Stimulated activated CD8-positive, alpha-beta memory T cell treated with anti-CD3 and anti-CD28 coated beads, Interleukin-4, amount 100 ng/mL, for 4 hours (primary cell): Measurements from ENCODE around the gene UGDH.
"Not testable (repeated sequence)": the region's sequence is repeated elsewhere in the genome, so short reads cannot be mapped to it uniquely, and the experiment has no call there.

Experiments used
- DNase-seq, 2 donors: peaks; one replicate each; pipeline ENCODE4 v3.0.0-alpha.2; 2020; ENCODE audit warnings: low read depth in 2 of 2, low spot score in 1 of 2

Gene UGDH

DNA sequence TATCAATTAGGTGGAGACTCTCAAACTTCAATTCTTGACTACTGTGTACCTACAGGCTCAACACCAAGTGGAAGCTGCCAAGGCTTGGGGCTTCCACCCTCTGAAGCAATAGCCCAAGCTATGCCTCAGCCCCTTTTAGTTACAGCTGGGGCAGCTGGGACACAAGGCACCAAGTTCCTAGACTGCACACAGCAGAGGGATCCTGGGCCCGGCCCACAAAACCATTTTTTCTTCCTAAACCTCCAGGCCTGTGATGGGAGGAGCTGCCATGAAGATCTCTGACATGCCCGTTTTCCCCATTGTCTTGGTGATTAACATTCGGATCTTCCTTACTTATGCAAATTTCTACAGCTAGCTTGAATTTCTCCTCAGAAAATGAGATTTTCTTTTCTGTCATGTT is 3.4 kb upstream of the UGDH start:
- DNase-seq: no peak

DNA sequence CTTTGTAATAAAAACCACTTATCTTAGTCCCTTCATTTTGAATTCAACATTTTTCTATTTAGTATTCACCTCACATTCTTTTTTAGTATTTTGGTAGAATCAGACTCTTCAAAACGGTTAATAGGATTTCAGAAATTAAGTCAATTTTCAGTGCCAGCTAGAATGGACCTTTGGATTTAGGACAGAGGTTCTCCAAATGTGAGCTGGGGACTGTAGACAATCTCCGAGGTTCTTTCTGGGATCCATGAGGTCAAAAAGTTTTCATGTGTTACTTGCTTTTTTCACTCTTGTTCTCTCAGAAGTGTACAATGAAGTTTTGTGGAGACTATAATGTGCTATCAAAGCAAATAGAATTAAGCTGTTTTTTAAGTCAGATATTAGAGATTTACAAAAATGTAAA is 2.3 kb upstream of the UGDH start:
- no peak for DNase-seq

DNA sequence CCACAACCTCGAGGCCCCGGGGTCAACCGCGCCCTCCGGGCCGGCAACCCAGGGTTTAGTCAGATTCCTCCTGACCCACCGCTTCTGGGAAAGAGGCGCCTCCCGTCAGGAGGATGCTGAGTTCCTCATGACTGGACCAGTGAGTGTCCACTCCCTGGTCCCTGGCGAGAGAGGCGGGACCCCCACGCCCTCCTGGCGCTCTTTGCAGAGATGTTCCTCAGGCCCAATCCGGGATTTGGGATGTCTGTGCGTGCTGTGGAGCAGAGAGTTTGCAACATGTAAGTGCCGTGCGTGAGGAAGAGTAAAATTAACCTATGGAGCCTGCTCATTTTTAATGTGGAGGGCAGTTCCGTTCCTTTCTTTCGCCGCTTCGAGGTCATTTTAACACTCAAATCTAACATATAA is 824 bp upstream of the UGDH start:
- no peak for DNase-seq

DNA sequence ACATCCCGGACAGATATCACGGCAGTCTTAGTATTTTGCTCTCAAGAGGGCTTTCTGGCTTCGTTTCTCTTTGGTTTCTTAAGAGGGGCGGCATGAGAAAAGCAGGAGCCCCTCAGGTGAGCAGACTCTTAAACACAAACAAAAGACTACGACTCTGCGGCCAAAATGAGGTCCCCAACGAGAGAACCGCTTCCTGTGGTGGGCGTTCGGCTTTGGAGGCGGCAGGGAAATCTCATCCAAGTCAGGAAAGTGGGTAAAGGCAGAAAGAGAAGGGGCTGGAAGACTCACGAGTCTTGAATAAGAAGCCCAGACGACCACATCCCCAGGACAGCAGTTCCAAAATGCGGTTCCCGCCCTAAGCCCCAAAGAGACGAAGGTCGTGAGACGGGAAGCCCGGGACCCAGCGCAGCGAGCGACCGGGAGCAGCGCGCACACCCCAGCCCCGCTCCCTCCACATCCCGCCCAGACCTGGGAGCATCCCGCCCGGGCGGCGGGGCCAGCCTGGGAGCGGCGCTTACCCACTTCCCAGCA is 409 bp downstream of the UGDH start:
- peak; percentile 1 to 12 for DNase-seq

DNA sequence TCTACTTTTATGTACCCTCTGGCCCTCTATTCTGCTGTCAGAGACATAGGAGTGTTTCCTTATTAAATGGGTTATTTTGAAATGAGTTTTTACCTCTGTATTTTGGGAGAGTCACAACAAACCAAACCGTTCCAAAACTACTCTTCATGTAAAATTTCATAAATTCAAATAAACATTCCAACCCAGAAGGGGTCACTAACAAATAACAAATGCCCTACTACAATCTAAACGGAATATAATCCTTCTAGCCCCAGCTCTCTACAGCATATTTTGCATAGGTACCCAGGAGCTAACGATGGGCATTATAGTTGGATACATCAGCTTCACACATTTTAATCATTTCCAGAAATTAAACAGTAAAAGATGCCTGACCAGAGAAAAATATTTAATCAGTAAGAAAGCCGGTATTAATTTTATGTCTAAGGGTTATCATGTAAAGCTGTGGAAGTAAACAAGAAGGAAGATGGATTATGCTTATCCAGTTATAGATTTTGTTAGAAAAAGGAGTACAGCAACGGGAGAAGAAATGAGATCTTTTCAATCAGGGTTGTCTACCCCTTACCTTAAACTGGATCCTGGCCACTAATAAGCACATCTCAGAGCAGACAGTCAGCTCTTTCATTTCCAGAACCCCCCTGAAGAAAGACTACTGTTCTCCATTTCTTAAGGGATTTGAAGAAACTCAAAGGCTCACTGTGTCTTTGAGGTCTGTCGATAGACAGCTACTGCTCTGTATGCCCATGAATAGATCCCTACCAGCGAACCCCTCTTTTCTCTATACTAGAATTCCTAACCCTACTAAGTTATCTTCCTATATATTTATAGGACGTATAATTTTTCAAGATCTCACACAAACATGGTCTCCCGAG is 1.2 kb downstream of the UGDH start:
- DNase-seq: no peak

DNA sequence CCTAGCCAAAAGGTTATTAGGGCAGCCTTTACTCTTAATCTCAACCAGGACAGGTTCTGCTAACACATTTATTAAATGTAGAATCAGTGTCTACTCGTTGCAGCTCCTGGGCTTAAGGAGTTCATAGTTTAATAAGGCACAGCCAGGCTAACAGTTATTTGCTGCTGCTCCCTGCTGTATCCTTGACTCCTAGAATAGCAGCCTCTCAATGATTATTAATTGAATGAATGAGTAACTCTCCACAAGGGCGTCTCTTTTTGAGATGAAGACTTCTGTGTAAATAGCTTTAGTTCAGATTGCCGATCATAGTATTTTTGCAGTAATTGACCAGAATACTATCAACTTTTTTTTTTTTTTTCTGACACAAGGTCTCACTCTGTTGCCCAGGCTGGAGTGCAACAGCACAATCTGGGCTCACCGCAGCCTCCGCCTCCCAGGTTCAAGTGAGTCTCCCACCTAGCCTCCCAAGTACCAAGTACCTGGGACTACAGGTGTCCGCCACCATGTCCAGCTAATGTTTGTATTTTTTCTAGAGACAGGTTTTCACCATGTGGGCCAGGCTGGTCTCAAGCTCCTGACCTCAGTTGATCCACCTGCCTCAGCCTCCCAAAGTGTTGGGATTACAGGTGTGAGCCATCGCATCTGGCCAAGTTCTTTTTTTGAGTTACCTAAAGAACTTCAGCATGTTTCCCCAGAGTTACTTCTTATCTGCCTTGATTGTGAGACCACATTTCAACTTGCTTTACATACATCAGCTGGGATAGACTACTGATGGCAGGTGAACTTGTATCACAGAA is 2.9 kb downstream of the UGDH start:
- DNase-seq: no peak

DNA sequence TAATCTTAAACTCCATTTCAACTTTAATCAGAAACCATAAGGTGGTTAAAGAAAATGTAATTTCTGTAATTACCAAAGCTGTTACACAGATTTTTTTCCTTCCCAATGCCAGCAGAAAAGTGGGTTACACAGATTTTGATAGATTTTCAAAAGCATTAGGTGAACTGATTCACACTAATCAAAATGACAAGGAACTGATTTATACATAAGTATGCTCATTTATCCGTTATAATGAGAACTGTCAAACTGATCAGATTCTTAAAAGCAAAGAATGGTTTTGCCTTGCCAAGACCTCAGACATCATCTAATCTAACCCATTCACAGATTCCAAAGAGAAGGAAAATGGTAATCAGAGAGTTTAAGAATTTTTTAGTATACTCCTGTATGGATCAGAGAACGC is 5.2 kb downstream of the UGDH start:
- DNase-seq: no peak

DNA sequence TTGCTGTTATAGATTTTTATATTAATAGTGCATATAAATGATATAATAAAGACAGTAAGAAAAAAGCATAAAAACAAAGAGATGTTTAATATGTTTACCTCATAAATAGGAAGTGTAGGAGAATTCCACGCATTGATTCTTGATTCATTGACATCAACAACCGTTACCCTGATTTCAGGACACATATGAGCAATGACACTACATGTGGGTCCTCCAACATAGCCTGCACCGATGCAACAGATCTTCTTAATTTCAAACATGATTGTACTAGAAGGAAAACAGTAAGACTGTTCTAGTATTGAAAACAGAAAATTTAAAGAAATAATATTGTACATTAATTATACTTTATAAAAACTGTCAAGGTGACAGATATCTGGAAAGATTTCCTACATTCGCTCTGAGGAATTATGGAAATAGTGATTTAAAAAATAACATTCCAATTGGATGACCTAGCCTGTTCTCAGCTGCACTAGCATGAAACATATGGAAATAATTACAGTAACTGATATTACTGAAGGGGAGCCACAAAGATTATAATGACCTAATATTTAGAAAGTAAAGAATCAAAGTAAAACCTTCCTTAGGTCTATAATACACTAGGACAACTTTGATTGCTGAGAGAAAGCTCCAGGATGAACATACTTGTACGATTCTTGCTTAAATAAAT is 5.9 kb downstream of the UGDH start:
- no peak for DNase-seq

DNA sequence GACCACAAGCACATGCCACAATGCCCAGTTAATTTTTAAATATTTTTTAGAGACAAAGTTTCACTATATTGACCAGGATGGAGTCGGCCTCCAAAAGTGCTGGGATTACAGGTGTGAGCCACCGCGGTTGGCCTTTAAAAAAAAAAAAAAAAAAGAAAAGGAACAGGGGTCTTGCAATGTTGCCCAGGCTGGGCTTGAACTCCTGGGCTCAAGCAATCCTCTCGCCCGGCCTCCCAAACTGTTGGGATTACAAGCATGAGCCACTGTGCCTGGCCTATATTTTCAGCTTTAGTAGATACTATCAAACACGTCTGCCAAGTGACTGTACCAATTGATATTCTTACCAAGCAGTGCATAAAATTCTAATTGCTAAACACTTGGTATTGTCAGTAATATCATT is 8.8 kb downstream of the UGDH start:
- no peak for DNase-seq

DNA sequence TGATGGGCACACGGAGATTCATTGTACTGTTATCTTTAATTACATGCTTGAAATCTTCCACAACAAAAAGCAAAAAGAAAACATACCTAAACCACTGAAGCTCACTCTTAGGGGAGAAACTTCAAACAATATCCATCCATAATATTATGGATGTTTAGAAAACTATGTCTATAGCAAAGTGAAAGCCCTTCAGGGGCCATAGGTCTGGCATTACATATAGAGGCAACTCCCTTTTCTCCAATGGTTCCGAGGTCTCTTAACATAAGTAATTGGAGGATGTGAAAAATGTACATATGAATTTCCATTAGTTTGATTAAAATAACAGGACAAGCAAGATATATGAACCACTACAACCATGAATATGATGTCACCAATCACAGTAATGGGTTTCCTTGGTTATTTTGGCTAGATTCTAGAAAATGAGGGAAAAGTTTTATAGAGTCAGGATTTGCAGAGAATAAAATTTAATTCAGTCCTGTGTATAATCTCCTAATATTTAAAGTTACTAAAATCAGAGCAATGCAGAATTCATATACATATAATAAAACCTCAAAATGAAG is 10.8 kb downstream of the UGDH start:
- DNase-seq: no peak

DNA sequence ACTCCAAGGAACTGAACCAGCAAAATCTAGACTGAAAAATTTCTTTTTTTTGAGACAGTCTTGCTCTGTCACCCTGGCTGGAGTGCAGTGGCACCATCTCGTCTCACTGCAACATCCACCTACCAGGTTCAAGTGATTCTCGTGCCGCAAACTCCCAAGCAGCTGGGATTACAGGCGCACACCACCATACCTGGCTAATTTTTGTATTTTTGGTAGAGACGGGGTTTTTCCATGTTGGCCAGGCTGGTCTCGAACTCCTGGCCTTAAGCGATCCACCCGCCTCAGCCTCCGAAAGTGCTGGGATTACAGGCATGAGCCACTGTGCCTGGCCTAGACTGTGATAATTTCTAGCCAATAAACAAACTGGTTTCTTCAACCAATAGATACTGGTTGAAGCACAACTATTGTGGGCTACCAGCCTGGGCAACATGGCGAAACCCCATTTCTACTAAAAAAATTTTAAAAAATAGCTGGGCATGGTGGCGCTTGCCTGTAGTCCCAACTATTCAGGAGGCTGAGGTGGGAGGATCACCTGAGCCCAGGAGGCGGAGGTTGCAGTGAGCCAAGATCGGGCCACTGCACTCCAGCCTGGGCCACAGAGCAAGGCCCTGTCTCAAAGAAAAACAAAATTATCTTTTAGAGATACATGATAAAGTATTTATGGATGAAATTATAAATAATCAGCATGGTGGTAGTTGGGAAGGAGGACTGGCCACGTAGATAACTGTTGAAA is 11.4 kb downstream of the UGDH start:
- not testable (repeated sequence) for DNase-seq

DNA sequence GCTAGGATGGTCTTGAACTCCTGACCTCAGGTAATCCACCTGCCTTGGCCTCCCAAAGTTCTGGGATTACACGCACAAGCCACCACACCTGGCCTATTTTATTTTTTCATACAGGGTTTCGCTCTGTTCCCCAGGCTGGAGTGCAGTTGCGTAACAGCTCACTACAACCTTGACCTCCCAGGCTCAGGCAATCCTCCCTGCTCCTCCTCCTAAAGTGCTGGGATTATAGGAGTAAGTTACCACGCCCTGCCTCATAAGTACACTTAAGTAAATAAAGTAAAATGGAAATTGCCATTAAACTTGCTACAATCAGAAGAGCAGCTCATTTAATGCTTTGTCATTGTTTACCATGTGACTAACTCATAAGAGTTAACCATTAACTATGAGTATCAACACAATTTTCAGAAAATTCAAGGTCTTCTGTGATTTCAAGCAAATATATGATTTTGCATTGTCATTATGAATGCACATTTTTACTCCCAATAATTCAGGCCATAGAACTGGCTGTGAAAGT is 12.3 kb downstream of the UGDH start:
- DNase-seq: no peak

DNA sequence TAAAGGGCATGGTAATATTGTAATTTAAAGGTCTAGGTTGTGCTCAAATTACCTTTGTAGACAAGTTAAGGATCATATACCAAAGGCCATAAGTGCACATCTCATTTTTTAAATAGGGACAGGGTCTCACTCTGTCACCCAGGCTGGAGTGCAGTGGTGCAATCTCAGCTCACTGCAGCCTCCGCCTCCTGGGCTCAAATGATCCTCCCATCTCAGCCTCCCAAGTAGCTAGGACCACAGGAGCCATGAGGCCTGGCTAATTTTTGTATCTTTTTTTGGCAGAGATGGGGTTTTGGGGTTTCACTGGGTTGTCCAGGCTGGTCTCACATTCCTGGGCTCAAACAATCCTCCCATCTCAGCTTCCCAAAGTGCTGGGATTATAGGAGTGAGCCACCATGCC is 13.0 kb downstream of the UGDH start:
- not testable (repeated sequence) for DNase-seq

DNA sequence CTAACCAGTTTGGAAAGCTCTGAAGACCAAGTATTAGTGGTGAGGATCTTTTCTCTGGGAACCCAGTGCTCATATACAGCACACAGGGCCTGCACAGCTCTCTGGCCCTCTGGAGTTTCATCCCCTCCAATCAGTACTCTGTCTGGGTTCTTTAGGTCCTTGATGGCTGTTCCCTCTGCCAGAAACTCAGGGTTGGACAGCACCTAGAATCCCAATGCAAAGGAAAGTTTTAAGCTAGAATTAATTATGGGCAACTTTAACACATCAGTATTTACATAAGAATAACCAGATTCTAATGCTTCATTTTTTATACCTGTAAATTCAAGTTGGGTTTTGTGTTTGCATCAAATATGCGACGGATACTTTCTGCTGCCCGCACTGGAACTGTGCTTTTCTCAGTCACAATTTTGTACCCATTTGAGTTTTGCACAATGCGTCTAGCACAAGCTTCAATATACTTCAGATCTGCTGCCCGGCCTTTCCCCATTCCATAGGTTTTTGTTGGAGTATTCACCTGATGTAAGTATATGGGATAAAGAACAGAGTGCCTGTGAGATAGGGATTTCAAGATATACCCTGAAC is 16.8 kb downstream of the UGDH start:
- no peak for DNase-seq

DNA sequence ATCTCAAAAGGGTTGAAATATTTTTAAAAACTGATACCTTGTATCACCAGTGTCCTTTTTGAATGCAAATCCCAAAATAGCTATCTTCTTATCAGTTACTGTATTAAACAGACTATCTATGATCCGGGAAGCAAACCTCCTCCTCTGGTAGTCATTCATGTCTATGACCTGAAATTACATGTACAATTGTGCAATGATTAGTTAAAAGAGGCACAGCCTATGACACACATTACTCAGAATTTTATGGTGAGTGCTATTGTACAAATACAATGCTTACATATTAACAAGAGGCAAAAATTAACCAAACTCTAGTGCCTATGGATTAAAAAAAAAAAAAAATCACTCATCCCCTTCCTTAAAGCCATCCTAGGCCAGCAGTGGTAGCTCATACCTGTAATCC is 21.7 kb downstream of the UGDH start:
- DNase-seq: no peak

DNA sequence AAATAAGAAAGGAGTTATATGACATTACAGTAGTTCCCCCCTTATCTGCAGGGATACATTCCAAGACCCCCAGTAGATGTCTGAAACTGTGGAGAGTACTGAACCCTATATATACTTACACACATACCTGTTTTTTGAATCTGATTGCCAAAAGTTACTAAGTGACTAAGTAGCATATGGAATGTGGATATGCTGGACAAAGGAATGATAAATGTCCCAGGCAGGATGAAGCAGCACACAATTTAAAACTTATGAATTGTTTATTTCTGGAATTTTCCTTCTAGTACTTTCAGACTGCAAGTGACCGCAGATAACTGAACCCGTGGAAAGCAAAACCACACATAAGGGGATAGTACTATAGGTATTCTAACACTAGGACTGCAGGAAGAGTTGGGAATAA is 22.7 kb downstream of the UGDH start:
- DNase-seq: no peak

DNA sequence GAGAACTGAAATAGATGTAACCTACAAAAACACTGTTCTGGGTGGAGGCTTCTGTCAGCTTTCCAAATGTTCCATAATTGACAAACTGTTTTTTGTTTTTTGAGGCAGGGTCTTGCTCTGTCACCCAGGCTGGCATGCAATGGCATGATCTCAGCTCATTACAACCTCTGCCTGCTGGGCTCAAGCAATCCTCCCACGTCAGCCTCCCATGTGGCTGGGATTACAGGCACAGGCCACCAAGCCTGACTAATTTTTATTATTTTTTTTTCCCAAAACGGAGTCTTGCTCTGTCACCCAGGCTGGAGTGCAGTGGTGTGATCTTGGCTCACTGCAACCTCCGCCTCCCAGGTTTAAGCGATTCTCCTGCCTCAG is 24.6 kb downstream of the UGDH start:
- not testable (repeated sequence) for DNase-seq

DNA sequence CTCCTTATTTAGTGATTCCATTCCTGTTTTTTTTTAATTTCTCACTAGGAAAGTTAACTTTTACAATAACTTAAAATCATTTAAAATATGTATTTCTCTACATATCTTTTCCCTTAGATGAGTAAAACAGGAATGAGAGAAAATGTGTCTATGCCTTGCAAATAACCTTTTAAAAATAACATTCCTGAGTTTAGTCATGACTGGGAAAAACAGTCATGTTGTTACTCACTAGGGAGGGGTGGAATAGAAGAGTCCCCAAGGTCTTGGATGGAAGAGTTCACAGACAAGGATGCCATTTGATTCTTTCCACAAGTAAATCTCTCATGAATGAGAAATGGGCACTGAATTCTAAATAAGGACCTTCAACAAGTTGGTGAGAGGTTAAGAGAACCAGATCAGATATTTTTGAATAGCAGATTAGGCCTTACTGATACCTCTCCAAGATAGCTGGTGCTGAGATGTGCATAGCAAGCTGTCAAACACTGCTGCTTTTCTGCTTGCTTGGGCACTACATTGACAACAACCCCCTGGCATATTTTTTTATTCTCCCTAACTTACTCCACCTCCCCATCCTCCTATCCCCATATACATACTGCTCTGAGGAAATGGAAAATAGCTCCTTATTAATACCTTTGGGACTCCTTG is 25.1 kb downstream of the UGDH start:
- DNase-seq: no peak

DNA sequence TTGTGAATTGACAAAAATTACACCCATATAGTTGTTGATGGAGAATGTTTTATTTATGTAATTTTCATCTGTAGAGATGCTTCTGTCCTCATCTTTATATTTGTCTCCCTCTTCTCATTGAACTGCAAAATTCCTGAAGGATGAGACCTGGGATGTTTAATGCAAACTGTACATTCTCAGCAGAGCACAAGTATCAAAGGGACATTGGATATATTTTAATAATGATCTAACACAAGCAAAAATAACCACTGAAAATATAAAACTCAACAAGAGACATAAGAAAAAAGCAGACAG is 28.6 kb downstream of the UGDH start:
- DNase-seq: no peak
